SK-N-SH treated with all-trans-retinoic acid at 6 μM for 48 hours (cell line): Measurements from ENCODE around the gene CALML6.

ENCODE experiments used
- ATAC-seq: fragments of 200-7000 bp; cut with Tn5 transposase; 3 replicates; pipeline ENCODE4 v1.9.1; 2020; ENCODE audit warnings: mild to moderate bottlenecking, moderate library complexity
- ARNTL ChIP-seq: fragments of 450-650 bp; formaldehyde crosslinking; IDR thresholded peaks from 2 replicates; pipeline ENCODE4 v1.5.0; 2020; ENCODE audit warnings: low read depth, mild to moderate bottlenecking, moderate library complexity, borderline replicate concordance
- BACH2 ChIP-seq: fragments of 250-450 bp; sonication (Bioruptor Pico); IDR thresholded peaks from 2 replicates; pipeline ENCODE4 v1.9.0; 2021; ENCODE audit warnings: mild to moderate bottlenecking, borderline replicate concordance
- CSDC2 ChIP-seq: fragments of 250-450 bp; sonication (Bioruptor Pico); IDR thresholded peaks from 2 replicates; pipeline ENCODE4 v1.5.0; 2020; ENCODE audit warnings: mild to moderate bottlenecking, moderate library complexity
- ESRRG ChIP-seq: fragments of 250-450 bp; sonication (Bioruptor Pico); IDR thresholded peaks from 2 replicates; pipeline ENCODE4 v1.6.1; 2021; ENCODE audit warnings: mild to moderate bottlenecking
- GLIS3 ChIP-seq: fragments of 250-450 bp; sonication (Bioruptor Pico); IDR thresholded peaks from 2 replicates; pipeline ENCODE4 v1.5.0; 2020; ENCODE audit warnings: mild to moderate bottlenecking, moderate library complexity
- ISL1 ChIP-seq: fragments of 250-450 bp; sonication (Bioruptor Pico); IDR thresholded peaks from 2 replicates; pipeline ENCODE4 v2.1.2; 2022; ENCODE audit warnings: mild to moderate bottlenecking, moderate library complexity
- OSR1 ChIP-seq: fragments of 250-450 bp; sonication (Bioruptor Pico); IDR thresholded peaks from 2 replicates; pipeline ENCODE4 v1.8.0; 2022; ENCODE audit warnings: moderate library complexity, mild to moderate bottlenecking, inconsistent platforms
- PPARA ChIP-seq: fragments of 250-450 bp; sonication (Bioruptor Pico); IDR thresholded peaks from 2 replicates; pipeline ENCODE4 v1.5.0; 2020; ENCODE audit warnings: mild to moderate bottlenecking, borderline replicate concordance
- RARB ChIP-seq: fragments of 250-450 bp; sonication (Bioruptor Pico); IDR thresholded peaks from 2 replicates; pipeline ENCODE4 v1.8.0; 2021; ENCODE audit warnings: mild to moderate bottlenecking, moderate library complexity
- SNAI2 ChIP-seq: fragments of 250-450 bp; sonication (Bioruptor Pico); IDR thresholded peaks from 2 replicates; pipeline ENCODE4 v1.5.0; 2020; ENCODE audit warnings: mild to moderate bottlenecking, moderate library complexity
- TCF4 ChIP-seq: fragments of 250-450 bp; sonication (Bioruptor Pico); IDR thresholded peaks from 2 replicates; pipeline ENCODE4 v1.8.0; 2021; ENCODE audit warnings: mild to moderate bottlenecking, moderate library complexity, borderline replicate concordance
- TOX ChIP-seq: fragments of 250-450 bp; sonication (Bioruptor Pico); IDR thresholded peaks from 2 replicates; pipeline ENCODE4 v1.8.0; 2021; ENCODE audit warnings: mild to moderate bottlenecking, moderate library complexity, borderline replicate concordance
- ZC3H10 ChIP-seq: fragments of 250-450 bp; sonication (Bioruptor Pico); IDR thresholded peaks from 2 replicates; pipeline ENCODE4 v1.5.1; 2021; ENCODE audit warnings: mild to moderate bottlenecking, moderate library complexity
- ZFP3 ChIP-seq: fragments of 250-450 bp; sonication (Bioruptor Pico); IDR thresholded peaks from 2 replicates; pipeline ENCODE4 v1.5.0; 2020; ENCODE audit warnings: mild to moderate bottlenecking, moderate library complexity
- ZFP30 ChIP-seq: fragments of 450-650 bp; formaldehyde crosslinking; IDR thresholded peaks from 2 replicates; pipeline ENCODE4 v1.5.0; 2022; ENCODE audit warnings: mild to moderate bottlenecking, moderate library complexity
- ZNF565 ChIP-seq: fragments of 450-650 bp; formaldehyde crosslinking; conservative IDR thresholded peaks from 2 replicates; pipeline ENCODE4 v1.5.0; 2020; ENCODE audit warnings: low read depth, mild to moderate bottlenecking, moderate library complexity
- ZNF70 ChIP-seq: fragments of 450-650 bp; formaldehyde crosslinking; IDR thresholded peaks from 2 replicates; pipeline ENCODE4 v1.5.0; 2020; ENCODE audit warnings: mild to moderate bottlenecking, moderate library complexity
- ZNF8 ChIP-seq: fragments of 450-650 bp; formaldehyde crosslinking; IDR thresholded peaks from 2 replicates; pipeline ENCODE4 v1.5.0; 2020; ENCODE audit warnings: mild to moderate bottlenecking, moderate library complexity
- TF ChIP-seq, protein P1 (sequence below): fragments of 250-450 bp; sonication (Bioruptor Pico); IDR thresholded peaks from 2 replicates; pipeline ENCODE4 v1.8.0; 2020; ENCODE audit warnings: mild to moderate bottlenecking, moderate library complexity, borderline replicate concordance
- TF ChIP-seq, protein P2 (sequence below): fragments of 250-450 bp; sonication (Bioruptor Pico); IDR thresholded peaks from 2 replicates; pipeline ENCODE4 v1.5.1; 2020; ENCODE audit warnings: low read depth, mild to moderate bottlenecking, moderate library complexity
- TF ChIP-seq, protein P3 (sequence below): fragments of 250-450 bp; sonication (Bioruptor Pico); IDR thresholded peaks from 2 replicates; pipeline ENCODE4 v1.5.0; 2020; ENCODE audit warnings: mild to moderate bottlenecking, moderate library complexity
- TF ChIP-seq, protein P4 (sequence below): fragments of 250-450 bp; sonication (Bioruptor Pico); IDR thresholded peaks from 2 replicates; pipeline ENCODE4 v1.5.1; 2021; ENCODE audit warnings: mild to moderate bottlenecking, moderate library complexity
- TF ChIP-seq, protein P5 (sequence below): fragments of 250-450 bp; sonication (Bioruptor Pico); IDR thresholded peaks from 2 replicates; pipeline ENCODE4 v1.8.0; 2021; ENCODE audit warnings: low read depth, mild to moderate bottlenecking, moderate library complexity, borderline replicate concordance

CALML6 gene

DNA sequence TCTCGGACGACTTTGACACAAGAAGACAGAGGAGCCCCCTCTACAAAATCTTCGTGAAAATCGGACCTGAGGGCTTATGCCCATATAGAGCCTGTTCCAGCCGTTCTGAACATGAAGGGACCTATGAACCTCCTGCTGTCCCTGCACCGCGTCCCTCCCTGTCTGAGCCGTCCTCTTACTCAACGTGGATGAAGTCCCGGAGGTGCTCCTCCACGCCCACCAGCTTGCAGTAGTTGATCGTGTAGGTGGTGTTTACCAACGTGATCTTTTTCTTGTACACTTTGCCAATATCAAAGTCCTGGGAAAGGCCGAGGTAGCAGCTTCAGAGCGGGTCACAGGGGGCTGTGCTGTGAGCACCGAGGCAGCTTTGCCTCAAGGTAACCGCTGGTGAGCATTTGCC, 48.5 kb downstream of the CALML6 start:
- TF ChIP-seq ISL1 (CRISPR knock-in tag) (no peak), ESRRG (CRISPR knock-in tag) (no peak), TOX (no peak), ZFP3 (CRISPR knock-in tag) (no peak), ZNF8 (CRISPR knock-in tag) (no peak), GLIS3 (no peak), PPARA (CRISPR knock-in tag) (no peak), ZNF565 (CRISPR knock-in tag) (no peak), TCF4 (CRISPR knock-in tag) (no peak), ZNF70 (CRISPR knock-in tag) (no peak), BACH2 (CRISPR knock-in tag) (no peak), ZFP30 (no peak)
- TF ChIP-seq, protein P1, sequence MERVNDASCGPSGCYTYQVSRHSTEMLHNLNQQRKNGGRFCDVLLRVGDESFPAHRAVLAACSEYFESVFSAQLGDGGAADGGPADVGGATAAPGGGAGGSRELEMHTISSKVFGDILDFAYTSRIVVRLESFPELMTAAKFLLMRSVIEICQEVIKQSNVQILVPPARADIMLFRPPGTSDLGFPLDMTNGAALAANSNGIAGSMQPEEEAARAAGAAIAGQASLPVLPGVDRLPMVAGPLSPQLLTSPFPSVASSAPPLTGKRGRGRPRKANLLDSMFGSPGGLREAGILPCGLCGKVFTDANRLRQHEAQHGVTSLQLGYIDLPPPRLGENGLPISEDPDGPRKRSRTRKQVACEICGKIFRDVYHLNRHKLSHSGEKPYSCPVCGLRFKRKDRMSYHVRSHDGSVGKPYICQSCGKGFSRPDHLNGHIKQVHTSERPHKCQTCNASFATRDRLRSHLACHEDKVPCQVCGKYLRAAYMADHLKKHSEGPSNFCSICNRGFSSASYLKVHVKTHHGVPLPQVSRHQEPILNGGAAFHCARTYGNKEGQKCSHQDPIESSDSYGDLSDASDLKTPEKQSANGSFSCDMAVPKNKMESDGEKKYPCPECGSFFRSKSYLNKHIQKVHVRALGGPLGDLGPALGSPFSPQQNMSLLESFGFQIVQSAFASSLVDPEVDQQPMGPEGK (CRISPR knock-in tag) = no peak
- TF ChIP-seq, all 23 proteins: peak for 0
- ATAC-seq = no peak

DNA sequence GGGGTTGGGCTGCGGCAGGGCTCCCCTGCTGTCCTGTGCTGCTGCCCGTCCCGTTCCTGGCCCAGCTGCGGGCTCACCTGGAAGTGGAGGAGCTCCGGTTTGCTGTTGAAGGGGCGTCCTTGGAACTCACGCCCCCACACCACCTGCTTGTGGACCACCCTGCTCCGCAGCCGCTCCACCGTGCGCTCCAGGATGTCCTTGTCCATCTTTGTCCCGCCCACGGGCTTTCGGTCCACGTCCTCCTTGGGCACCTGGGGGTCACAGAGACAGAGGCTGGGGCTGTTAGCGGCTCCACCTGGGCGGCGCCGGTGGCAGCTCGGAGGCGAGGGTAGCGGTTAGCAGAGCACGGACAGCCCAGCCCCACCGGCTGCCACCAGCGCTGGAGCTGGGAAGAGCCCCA, 49.8 kb downstream of the CALML6 start:
- TF ChIP-seq ZFP30 (no peak), PPARA (CRISPR knock-in tag) (no peak), SNAI2 (CRISPR knock-in tag) (no peak), ISL1 (CRISPR knock-in tag) (no peak), BACH2 (CRISPR knock-in tag) (no peak), RARB (CRISPR knock-in tag) (no peak), OSR1 (CRISPR knock-in tag) (no peak), ARNTL (CRISPR knock-in tag) (no peak), GLIS3 (no peak), ESRRG (CRISPR knock-in tag) (no peak), ZNF70 (CRISPR knock-in tag) (no peak), CSDC2 (CRISPR knock-in tag) (no peak), ZC3H10 (CRISPR knock-in tag) (no peak)
- TF ChIP-seq, protein P2, sequence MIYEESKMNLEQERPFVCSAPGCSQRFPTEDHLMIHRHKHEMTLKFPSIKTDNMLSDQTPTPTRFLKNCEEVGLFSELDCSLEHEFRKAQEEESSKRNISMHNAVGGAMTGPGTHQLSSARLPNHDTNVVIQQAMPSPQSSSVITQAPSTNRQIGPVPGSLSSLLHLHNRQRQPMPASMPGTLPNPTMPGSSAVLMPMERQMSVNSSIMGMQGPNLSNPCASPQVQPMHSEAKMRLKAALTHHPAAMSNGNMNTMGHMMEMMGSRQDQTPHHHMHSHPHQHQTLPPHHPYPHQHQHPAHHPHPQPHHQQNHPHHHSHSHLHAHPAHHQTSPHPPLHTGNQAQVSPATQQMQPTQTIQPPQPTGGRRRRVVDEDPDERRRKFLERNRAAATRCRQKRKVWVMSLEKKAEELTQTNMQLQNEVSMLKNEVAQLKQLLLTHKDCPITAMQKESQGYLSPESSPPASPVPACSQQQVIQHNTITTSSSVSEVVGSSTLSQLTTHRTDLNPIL (CRISPR knock-in tag) = no peak
- TF ChIP-seq, protein P1 (CRISPR knock-in tag) = no peak
- TF ChIP-seq, protein P3, sequence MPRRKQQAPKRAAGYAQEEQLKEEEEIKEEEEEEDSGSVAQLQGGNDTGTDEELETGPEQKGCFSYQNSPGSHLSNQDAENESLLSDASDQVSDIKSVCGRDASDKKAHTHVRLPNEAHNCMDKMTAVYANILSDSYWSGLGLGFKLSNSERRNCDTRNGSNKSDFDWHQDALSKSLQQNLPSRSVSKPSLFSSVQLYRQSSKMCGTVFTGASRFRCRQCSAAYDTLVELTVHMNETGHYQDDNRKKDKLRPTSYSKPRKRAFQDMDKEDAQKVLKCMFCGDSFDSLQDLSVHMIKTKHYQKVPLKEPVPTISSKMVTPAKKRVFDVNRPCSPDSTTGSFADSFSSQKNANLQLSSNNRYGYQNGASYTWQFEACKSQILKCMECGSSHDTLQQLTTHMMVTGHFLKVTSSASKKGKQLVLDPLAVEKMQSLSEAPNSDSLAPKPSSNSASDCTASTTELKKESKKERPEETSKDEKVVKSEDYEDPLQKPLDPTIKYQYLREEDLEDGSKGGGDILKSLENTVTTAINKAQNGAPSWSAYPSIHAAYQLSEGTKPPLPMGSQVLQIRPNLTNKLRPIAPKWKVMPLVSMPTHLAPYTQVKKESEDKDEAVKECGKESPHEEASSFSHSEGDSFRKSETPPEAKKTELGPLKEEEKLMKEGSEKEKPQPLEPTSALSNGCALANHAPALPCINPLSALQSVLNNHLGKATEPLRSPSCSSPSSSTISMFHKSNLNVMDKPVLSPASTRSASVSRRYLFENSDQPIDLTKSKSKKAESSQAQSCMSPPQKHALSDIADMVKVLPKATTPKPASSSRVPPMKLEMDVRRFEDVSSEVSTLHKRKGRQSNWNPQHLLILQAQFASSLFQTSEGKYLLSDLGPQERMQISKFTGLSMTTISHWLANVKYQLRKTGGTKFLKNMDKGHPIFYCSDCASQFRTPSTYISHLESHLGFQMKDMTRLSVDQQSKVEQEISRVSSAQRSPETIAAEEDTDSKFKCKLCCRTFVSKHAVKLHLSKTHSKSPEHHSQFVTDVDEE (CRISPR knock-in tag) = no peak
- TF ChIP-seq, protein P4, sequence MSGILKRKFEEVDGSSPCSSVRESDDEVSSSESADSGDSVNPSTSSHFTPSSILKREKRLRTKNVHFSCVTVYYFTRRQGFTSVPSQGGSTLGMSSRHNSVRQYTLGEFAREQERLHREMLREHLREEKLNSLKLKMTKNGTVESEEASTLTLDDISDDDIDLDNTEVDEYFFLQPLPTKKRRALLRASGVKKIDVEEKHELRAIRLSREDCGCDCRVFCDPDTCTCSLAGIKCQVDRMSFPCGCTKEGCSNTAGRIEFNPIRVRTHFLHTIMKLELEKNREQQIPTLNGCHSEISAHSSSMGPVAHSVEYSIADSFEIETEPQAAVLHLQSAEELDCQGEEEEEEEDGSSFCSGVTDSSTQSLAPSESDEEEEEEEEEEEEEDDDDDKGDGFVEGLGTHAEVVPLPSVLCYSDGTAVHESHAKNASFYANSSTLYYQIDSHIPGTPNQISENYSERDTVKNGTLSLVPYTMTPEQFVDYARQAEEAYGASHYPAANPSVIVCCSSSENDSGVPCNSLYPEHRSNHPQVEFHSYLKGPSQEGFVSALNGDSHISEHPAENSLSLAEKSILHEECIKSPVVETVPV (CRISPR knock-in tag) = no peak
- ATAC-seq = no peak

DNA sequence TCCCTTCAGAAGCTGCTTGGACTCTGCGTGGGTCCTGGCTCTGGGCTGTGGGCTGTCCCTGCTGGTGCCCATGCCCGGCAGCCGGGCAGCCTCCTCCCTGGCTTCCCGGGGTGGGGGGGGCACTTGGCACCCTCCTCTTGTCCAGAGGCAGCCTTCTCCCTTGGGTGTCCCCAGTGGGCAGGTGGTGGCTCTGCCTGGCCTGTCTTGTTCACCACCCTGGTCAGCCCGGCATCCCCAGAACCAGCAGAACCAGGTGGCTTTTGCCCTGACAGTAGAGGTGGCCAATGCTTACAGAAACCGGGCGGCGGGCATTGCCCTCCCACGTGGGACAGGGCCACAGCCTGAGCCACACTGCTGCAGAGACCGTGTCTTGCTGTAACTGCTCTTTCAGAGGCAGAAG, 50.5 kb downstream of the CALML6 start:
- ATAC-seq = no peak
- no peak for TF ChIP-seq SNAI2 (CRISPR knock-in tag)
- TF ChIP-seq ZNF70 (CRISPR knock-in tag) = no peak
- TF ChIP-seq TCF4 (CRISPR knock-in tag) = no peak
- TF ChIP-seq, protein P5, sequence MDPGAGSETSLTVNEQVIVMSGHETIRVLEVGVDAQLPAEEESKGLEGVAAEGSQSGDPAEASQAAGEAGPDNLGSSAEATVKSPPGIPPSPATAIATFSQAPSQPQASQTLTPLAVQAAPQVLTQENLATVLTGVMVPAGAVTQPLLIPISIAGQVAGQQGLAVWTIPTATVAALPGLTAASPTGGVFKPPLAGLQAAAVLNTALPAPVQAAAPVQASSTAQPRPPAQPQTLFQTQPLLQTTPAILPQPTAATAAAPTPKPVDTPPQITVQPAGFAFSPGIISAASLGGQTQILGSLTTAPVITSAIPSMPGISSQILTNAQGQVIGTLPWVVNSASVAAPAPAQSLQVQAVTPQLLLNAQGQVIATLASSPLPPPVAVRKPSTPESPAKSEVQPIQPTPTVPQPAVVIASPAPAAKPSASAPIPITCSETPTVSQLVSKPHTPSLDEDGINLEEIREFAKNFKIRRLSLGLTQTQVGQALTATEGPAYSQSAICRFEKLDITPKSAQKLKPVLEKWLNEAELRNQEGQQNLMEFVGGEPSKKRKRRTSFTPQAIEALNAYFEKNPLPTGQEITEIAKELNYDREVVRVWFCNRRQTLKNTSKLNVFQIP (CRISPR knock-in tag) = no peak
- TF ChIP-seq, protein P1 (CRISPR knock-in tag) = no peak
- TF ChIP-seq ISL1 (CRISPR knock-in tag) = no peak
- TF ChIP-seq ZFP3 (CRISPR knock-in tag) = no peak
- no peak for TF ChIP-seq OSR1 (CRISPR knock-in tag)
- TF ChIP-seq BACH2 (CRISPR knock-in tag) = no peak
- TF ChIP-seq PPARA (CRISPR knock-in tag) = no peak
